ENCODE measurements around the gene TMEM250. TPM values are rescaled to one million over a fixed set of nuclear protein-coding genes. Genes with fewer than 3 reads are reported as not detected.

Gene TMEM250
- total and polyA plus RNA-seq, 9 of the 15 experiments (the other 6 are each of a cell fraction or from before 2014, with no cell fraction given), result 0.32 to 44.6 (median 12.2) TPM

- TF ChIP-seq ZNF146 (CRISPR knock-in tag; IDR thresholded peaks at IDR 0.05; ENCODE audit: unreplicated experiment), result peak; percentile 73
- no peak for TF ChIP-seq KAT2B (IDR thresholded peaks at IDR 0.05; ENCODE audit: low read depth, low read length)
- DNase-seq (ENCODE audit: extremely low read depth in 1 of 4, low spot score in 3 of 4) (no peak), ATAC-seq (no peak), FAIRE-seq (no peak)
- no peak overlapping the region for H2AFZ ChIP-seq (ENCODE audit: low read depth, low read length)
- H3K27ac ChIP-seq (ENCODE audit: extremely low read depth, low read depth, low read length), result no peak overlapping the region
- in situ Hi-C loops (cut with MboI), result no loop called here
- 7% methylated on average over 14 of the region's 14 CpGs for WGBS (ENCODE audit: insufficient coverage, low coverage, missing lambda C conversion rate)
- peaks cover 2% of the 10 kb centered on the region for H3K9me1 ChIP-seq (ENCODE audit: control insufficient read depth, insufficient read depth, low read length)
- ChIA-PET POLR2A (no interaction called here), CTCF (ENCODE audit: low intra/inter-chr PET ratio) (no interaction called here)
- H4K20me1 ChIP-seq (replicated peaks; ENCODE audit: control insufficient read depth, insufficient read depth, low read length), result peaks cover 8% of the 10 kb centered on the region; the same call in 1 of the 2 replicates
- H3K9me3 ChIP-seq (replicated peaks; ENCODE audit: control insufficient read depth, insufficient read depth, low read depth, low read length), result no peaks in the 10 kb centered on the region
- H3K9ac ChIP-seq (ENCODE audit: insufficient read depth in 1 of 2, low read depth in 2 of 2, low read length in 2 of 2), result no peak overlapping the region
- intact Hi-C loops (cut with micrococcal nuclease), result no loop called here
- H3K27me3 ChIP-seq (ENCODE audit: control insufficient read depth in 2 of 2, insufficient read depth in 2 of 2, low read length in 2 of 2), result peaks cover 51 to 54% of the 10 kb centered on the region in 2 experiments
- no peak overlapping the region for H3K4me2 ChIP-seq (ENCODE audit: insufficient read depth, low read length)
- no TSS peak for BruUV-seq (replicated peaks)
- peaks cover 0 to 38% of the 10 kb centered on the region in 2 experiments; a peak in 2 of 5 replicates for H3K4me1 ChIP-seq (replicated peaks in 1 of 2; ENCODE audit: control insufficient read depth in 2 of 2, insufficient read depth in 2 of 2, low read length in 2 of 2)
- H3K36me3 ChIP-seq (ENCODE audit: control insufficient read depth, insufficient read depth, low read length), result no peaks in the 10 kb centered on the region
- H3K4me3 ChIP-seq, result no peak overlapping the region
- H3K79me2 ChIP-seq (ENCODE audit: control insufficient read depth, insufficient read depth, low read length), result no peaks in the 10 kb centered on the region
Measured at GRCh38 chr9:136154943-136155342, 36.3 kb upstream of the TMEM250 start.

- intact Hi-C loops (cut with micrococcal nuclease), result no loop called here
- no TSS peak for BruUV-seq (replicated peaks)
Measured at GRCh38 chr9:136153381-136154065, 34.8 kb upstream of the TMEM250 start.

More at GRCh38 chr9:136153381-136154065, 34.8 kb upstream of the TMEM250 start:
- Histone ChIP-seq H3K9me3 (replicated peaks; ENCODE audit: control insufficient read depth, insufficient read depth, low read depth, low read length) (no peaks in the 10 kb centered on the region), H4K20me1 (replicated peaks; ENCODE audit: control insufficient read depth, insufficient read depth, low read length) (peaks cover 4% of the 10 kb centered on the region; the same call in 1 of the 2 replicates), H3K4me1 (replicated peaks in 1 of 2; ENCODE audit: control insufficient read depth in 2 of 2, insufficient read depth in 2 of 2, low read length in 2 of 2) (peaks cover 0 to 42% of the 10 kb centered on the region in 2 experiments; a peak in 2 of 5 replicates), H3K36me3 (ENCODE audit: control insufficient read depth, insufficient read depth, low read length) (no peaks in the 10 kb centered on the region), H3K4me3 (no peak overlapping the region), H3K4me2 (ENCODE audit: insufficient read depth, low read length) (no peak overlapping the region), H3K27ac (ENCODE audit: extremely low read depth, low read depth, low read length) (no peak overlapping the region), H3K79me2 (ENCODE audit: control insufficient read depth, insufficient read depth, low read length) (no peaks in the 10 kb centered on the region), H3K27me3 (ENCODE audit: control insufficient read depth in 2 of 2, insufficient read depth in 2 of 2, low read length in 2 of 2) (peaks cover 37 to 45% of the 10 kb centered on the region in 2 experiments), H2AFZ (ENCODE audit: low read depth, low read length) (no peak overlapping the region), H3K9me1 (ENCODE audit: control insufficient read depth, insufficient read depth, low read length) (peaks cover 2% of the 10 kb centered on the region), H3K9ac (ENCODE audit: insufficient read depth in 1 of 2, low read depth in 2 of 2, low read length in 2 of 2) (no peak overlapping the region)
- DNase-seq (ENCODE audit: extremely low read depth in 1 of 4, low spot score in 3 of 4), result no peak
- ATAC-seq, result peak; percentile 35; the same call in 1 of the 3 replicates
- no peak for TF ChIP-seq CXXC5 (CRISPR knock-in tag; IDR thresholded peaks at IDR 0.05)
- no peak for TF ChIP-seq ZNF146 (CRISPR knock-in tag; IDR thresholded peaks at IDR 0.05; ENCODE audit: unreplicated experiment)
- TF ChIP-seq SLC30A9 (CRISPR knock-in tag; IDR thresholded peaks at IDR 0.05), result no peak
- TF ChIP-seq FOXM1 (IDR thresholded peaks at IDR 0.05; ENCODE audit: low read depth), result no peak
- no peak for TF ChIP-seq FOXM1 (CRISPR knock-in tag; IDR thresholded peaks at IDR 0.05; ENCODE audit: low read depth)
- no peak for TF ChIP-seq BDP1 (IDR thresholded peaks at IDR 0.05; ENCODE audit: insufficient read depth, insufficient read length)
- no peak for TF ChIP-seq HMBOX1 (IDR thresholded peaks at IDR 0.05)
- no peak for TF ChIP-seq SMARCA5 (IDR thresholded peaks at IDR 0.05)
- no peak for TF ChIP-seq RUNX1 (IDR thresholded peaks at IDR 0.05; ENCODE audit: low read depth)
- no peak for TF ChIP-seq NBN (IDR thresholded peaks at IDR 0.05; ENCODE audit: low read depth)
- no peak for TF ChIP-seq TCF3 (CRISPR knock-in tag; IDR thresholded peaks at IDR 0.05)
- no peak for TF ChIP-seq PHF8 (IDR thresholded peaks at IDR 0.05; ENCODE audit: borderline replicate concordance, low read length)
- TF ChIP-seq NEUROD1 (IDR thresholded peaks at IDR 0.05; ENCODE audit: borderline replicate concordance, low read depth, low read length, partially characterized antibody), result no peak
- TF ChIP-seq ESRRA (IDR thresholded peaks at IDR 0.05; ENCODE audit: borderline replicate concordance, low read depth), result no peak
- no peak for TF ChIP-seq SNAPC5 (CRISPR knock-in tag; IDR thresholded peaks at IDR 0.05)
- no peak for TF ChIP-seq L3MBTL2 (IDR thresholded peaks at IDR 0.05)
- ChIA-PET POLR2A (interaction anchor here (1.2 to 1.4 kb wide), 2 partner anchors 12 to 35 kb away, joined by 3 read pairs; no protein-coding TSS in a partner anchor), CTCF (ENCODE audit: low intra/inter-chr PET ratio) (no interaction called here)
- no peak for FAIRE-seq
- in situ Hi-C loops (cut with MboI), result no loop called here
- 25% methylated on average over 21 of the region's 24 CpGs for WGBS (ENCODE audit: insufficient coverage, low coverage, missing lambda C conversion rate)
